ENCODE results near the gene OLFML2A.

Gene OLFML2A

GRCh38 chr9:124797343-124798103 lies 20.6 kb downstream of the OLFML2A start:
- DNase-seq (ENCODE audit: low read depth): no peak

- DNase-seq (ENCODE audit: low read depth): no peak
These were observed 22.5 kb downstream of the OLFML2A start for GRCh38 chr9:124799274-124800006.

- no peak for DNase-seq (ENCODE audit: low read depth)
These were observed 23.6 kb downstream of the OLFML2A start for GRCh38 chr9:124800306-124801259.

- no peak for DNase-seq (ENCODE audit: low read depth)
These were observed 24.4 kb downstream of the OLFML2A start for GRCh38 chr9:124801356-124801755.

- no peak for DNase-seq (ENCODE audit: low read depth)
These were observed 25.5 kb downstream of the OLFML2A start for GRCh38 chr9:124802426-124802825.

GRCh38 chr9:124803911-124804310 lies 27.0 kb downstream of the OLFML2A start:
- DNase-seq (ENCODE audit: low read depth): no peak

- no peak for DNase-seq (ENCODE audit: low read depth)
These were observed 28.3 kb downstream of the OLFML2A start for GRCh38 chr9:124805186-124805585.

- DNase-seq (ENCODE audit: low read depth): no peak
These were observed 31.5 kb downstream of the OLFML2A start for GRCh38 chr9:124808246-124808956.

- no peak for DNase-seq (ENCODE audit: low read depth)
These were observed 32.3 kb downstream of the OLFML2A start for GRCh38 chr9:124809211-124809610.

- DNase-seq (ENCODE audit: low read depth): no peak
These were observed 33.0 kb downstream of the OLFML2A start for GRCh38 chr9:124809741-124810500.

GRCh38 chr9:124810663-124811355 lies 33.9 kb downstream of the OLFML2A start:
- peak; percentile 92 for DNase-seq (ENCODE audit: low read depth)

GRCh38 chr9:124812441-124812876 lies 35.5 kb downstream of the OLFML2A start:
- peak; percentile 89 for DNase-seq (ENCODE audit: low read depth)

GRCh38 chr9:124813041-124813440 lies 36.1 kb downstream of the OLFML2A start:
- DNase-seq (ENCODE audit: low read depth): no peak

- no peak for DNase-seq (ENCODE audit: low read depth)
These were observed 36.7 kb downstream of the OLFML2A start for GRCh38 chr9:124813501-124814163.

GRCh38 chr9:124814164-124814535 lies 37.2 kb downstream of the OLFML2A start:
- no peak for DNase-seq (ENCODE audit: low read depth)

- no peak for DNase-seq (ENCODE audit: low read depth)
These were observed 38.7 kb downstream of the OLFML2A start for GRCh38 chr9:124815601-124816000.

- DNase-seq (ENCODE audit: low read depth): no peak
These were observed 41.7 kb downstream of the OLFML2A start for GRCh38 chr9:124818431-124819281.

GRCh38 chr9:124820698-124821623 lies 44.0 kb downstream of the OLFML2A start:
- no peak for DNase-seq (ENCODE audit: low read depth)
